Activated naive CD8-positive, alpha-beta T cell (primary cell): ENCODE data around the gene RAD52.
A peak's percentile ranks its signal among the peaks of the same experiment; 100 is the strongest.

Experiments used
- H3K27ac Mint-ChIP-seq: one replicate; pipeline ENCODE4 v1.8.0; 2021; ENCODE audit warnings: mixed read lengths
- H3K27me3 Mint-ChIP-seq: one replicate; pipeline ENCODE4 v1.8.0; 2021; ENCODE audit warnings: mixed read lengths
- H3K36me3 Mint-ChIP-seq: one replicate; pipeline ENCODE4 v1.8.0; 2021; ENCODE audit warnings: mixed read lengths
- H3K4me1 Mint-ChIP-seq: one replicate; pipeline ENCODE4 v1.8.0; 2021; ENCODE audit warnings: low read depth, mixed read lengths
- H3K4me3 Mint-ChIP-seq: one replicate; pipeline ENCODE4 v1.8.0; 2021; ENCODE audit warnings: mild to moderate bottlenecking, mixed read lengths
- H3K9me3 Mint-ChIP-seq: one replicate; pipeline ENCODE4 v1.8.0; 2021; ENCODE audit warnings: low read depth, mixed read lengths

Gene RAD52

DNA sequence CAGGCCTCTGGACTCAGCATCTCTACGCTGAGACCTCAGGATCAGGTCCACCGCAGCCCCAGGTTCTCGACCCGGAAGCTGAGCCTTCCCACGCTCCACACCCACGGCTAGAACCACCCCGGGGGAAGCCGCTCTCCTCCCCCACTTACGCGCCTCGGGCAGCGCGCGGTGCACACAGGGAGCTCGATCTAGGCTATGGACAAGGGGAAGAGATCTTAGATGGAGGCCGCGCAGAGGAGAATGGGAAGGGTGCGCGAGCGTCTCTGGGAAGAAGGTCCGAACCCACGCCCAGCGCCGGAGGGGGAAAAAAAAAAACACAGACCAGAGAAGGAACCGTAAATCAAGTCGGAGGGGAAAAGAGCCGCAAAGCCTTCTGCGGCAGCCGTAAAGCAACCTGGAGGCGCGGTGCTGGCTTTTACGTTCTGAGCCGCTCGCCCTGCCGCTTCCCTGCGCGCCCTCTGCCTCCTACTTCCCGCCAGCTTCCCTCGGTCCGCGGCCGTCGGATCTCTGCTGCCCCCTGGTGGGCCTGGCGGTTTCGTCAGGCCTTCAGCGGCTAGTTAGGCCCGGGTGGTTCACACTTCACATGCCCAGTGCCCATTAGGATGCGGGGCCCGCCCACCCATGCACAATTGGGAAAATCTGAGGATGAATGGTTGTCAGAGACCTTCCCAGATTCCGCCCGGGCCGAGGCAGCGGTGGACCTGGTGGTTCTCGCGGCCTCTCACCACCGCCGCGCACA, at the start of gene RAD52:
Gene RAD52, minus strand, starts transcription at position 242 of the 739 bp plus-strand sequence. CDS start 16,636 bp downstream, outside the sequence.
- peaks cover 28% of the 10 kb centered on the region for H3K4me1 Mint-ChIP-seq
- H3K27me3 Mint-ChIP-seq, result no peaks in the 10 kb centered on the region
- H3K27ac Mint-ChIP-seq, result peak within 1 kb of the TSS; percentile 93
- H3K4me3 Mint-ChIP-seq, result peak within 1 kb of the TSS; percentile 98
- H3K36me3 Mint-ChIP-seq, result peaks cover 9% of the 10 kb centered on the region
- no peaks in the 10 kb centered on the region for H3K9me3 Mint-ChIP-seq

DNA sequence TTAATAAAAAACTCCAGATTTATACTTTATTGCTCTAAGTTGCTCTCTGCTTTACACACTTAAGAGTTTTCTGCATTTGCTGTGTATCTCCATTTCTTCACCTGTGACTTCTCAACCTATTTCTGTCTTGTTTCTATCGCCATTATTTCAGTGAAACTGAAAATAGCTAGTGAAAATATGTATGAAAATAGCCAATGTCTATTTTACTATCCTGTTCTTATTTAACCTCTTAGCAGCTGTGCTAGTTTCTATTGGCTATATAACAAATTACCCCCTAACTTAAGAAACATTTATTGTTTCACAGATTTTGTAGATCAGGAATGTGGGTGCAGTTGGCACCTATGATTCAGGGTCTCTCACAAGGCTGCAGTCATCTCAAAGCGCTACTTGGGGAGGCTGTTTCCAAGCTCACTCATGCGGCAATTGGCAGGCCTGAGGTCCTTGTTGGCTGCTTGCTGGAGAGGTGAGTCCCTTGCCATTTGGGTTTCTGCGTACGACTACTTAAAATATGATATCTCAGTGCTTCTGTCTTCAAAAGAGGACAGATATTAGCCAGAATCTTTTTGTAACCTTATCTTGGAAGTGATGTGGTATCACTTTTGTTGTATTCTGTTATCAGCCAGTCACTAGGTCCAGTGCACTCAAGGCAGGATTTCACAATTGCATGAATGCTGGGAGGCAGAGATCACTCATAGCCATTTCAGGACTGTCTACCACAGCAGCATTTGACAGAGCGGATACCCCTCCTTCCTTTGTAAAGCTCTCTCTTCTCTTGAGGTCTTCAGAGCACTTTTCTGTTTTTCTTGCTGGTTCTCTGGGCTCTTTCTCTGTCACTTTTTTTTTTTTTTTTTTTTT, 48.8 kb upstream of the RAD52 start:
- Mint-ChIP-seq H3K27ac (no peak overlapping the region), H3K27me3 (no peaks in the 10 kb centered on the region), H3K4me3 (no peak overlapping the region), H3K9me3 (no peaks in the 10 kb centered on the region), H3K4me1 (peaks cover 32% of the 10 kb centered on the region), H3K36me3 (peaks cover 7% of the 10 kb centered on the region)

DNA sequence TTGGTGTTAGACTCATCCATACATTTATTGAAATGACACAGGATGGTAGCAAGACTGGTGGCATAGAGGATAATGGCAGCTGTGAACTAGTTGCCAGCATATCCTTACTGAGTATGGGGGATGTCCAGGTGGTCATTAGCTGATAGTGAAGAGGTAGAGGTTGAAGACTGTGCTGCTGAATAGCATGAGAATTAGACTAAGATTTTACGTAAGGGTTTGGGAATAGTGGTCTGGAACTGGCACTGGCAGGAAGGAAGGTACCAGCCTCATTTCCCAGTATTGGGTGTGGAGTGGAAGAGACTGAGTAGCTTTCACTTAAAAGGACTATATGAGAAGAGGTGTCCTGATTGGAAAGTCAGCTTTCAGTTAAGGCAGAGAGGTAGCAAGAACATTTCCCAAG, 48.0 kb upstream of the RAD52 start:
- Mint-ChIP-seq H3K4me3 (no peak overlapping the region), H3K27me3 (no peaks in the 10 kb centered on the region), H3K36me3 (peaks cover 6% of the 10 kb centered on the region), H3K9me3 (no peaks in the 10 kb centered on the region), H3K4me1 (peaks cover 36% of the 10 kb centered on the region), H3K27ac (peak overlapping the region; percentile 24)

DNA sequence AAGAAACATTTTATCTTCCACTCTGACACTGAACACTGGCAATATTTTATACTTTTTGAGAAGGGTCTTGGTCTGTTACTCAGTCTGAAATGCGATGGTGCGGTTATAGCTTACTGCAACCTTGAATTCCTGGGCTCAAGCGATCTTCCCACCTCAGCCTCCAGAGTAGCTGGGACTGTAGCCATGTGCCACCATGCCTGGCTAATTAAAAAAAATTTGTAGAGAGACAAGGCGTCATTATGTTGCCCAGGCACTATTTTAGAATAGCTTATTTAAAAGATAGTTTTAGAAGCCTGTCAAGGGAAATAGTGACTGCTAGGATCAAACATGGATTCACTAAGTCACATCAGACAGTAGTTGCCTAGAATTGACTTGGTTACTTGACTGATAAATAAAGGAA, 47.4 kb upstream of the RAD52 start:
- peaks cover 42% of the 10 kb centered on the region for H3K4me1 Mint-ChIP-seq
- H3K27me3 Mint-ChIP-seq, result no peaks in the 10 kb centered on the region
- H3K4me3 Mint-ChIP-seq, result no peak overlapping the region
- H3K9me3 Mint-ChIP-seq, result no peaks in the 10 kb centered on the region
- no peak overlapping the region for H3K27ac Mint-ChIP-seq
- peaks cover 5% of the 10 kb centered on the region for H3K36me3 Mint-ChIP-seq

DNA sequence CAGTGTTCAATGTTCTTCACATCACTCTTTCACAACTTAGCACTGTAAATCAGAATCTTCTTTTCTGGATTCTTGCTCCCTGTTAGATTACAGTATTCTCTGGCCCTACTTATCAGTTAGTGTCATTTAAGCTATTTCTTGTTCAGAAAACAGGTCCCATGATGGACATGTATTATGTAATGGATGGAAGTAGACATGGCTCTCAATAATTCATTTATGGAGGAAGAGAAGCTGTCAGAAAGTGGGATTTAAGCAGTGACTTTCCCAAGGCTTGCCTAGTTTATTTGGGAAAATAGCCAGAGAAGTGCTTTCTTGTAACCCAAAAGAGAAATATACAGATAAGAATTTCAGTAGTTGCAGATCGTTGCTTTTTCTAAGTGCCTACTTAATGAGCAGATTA, 43.2 kb upstream of the RAD52 start:
- H3K9me3 Mint-ChIP-seq, result no peaks in the 10 kb centered on the region
- peak overlapping the region; percentile 96 for H3K4me3 Mint-ChIP-seq
- no peak overlapping the region for H3K27ac Mint-ChIP-seq
- peaks cover 52% of the 10 kb centered on the region for H3K4me1 Mint-ChIP-seq
- no peaks in the 10 kb centered on the region for H3K27me3 Mint-ChIP-seq
- no peaks in the 10 kb centered on the region for H3K36me3 Mint-ChIP-seq

DNA sequence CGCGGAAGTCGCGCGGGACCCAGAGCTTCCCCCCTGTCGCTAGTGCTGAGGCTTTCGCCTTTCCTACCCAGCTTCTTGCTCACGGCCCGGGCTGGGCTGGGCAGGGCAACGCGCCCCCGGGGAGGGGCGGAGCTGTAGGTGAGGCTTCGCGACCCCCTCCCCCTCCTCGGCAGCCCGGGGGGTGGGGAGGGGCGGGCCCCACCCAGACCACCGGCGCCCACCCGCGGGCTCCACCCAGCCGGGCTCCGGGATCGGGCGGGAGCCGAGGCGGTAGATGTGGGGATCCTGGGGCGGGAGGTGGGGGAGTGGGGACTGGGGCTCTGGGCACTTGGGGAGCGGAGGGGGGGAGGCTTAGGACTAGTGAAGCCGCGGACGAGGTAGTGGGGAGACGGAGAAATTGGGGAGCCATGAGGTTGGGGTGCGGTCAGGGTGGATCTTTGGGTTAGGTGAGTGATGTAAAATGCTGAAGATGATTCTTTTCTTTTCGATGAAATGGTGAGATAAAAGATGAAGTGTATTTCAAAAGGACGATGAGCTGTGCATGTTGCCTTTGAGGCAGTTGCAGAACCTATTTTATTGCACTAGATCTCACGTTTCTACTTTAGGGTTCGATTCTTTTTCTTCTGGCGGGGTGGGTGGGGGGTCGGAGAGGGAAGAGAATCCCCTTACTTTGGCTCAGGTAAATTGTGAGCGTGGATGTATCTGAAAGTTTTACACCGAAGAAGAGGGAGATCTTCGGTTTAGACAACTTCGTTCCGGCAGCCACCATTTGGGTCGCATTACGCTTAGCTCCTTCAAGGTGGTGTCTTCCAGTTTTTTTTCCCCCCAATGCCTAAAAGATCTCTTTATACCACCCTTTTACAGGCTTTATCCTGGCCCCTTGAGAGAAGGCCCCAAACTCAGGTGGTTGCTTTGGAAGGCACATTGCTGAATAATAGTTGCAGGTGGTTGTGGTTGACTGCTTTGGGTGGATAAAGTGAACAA, 42.1 kb upstream of the RAD52 start:
- peaks cover 46% of the 10 kb centered on the region for H3K4me1 Mint-ChIP-seq
- no peaks in the 10 kb centered on the region for H3K9me3 Mint-ChIP-seq
- H3K27ac Mint-ChIP-seq, result peak overlapping the region; percentile 96
- H3K36me3 Mint-ChIP-seq, result no peaks in the 10 kb centered on the region
- H3K27me3 Mint-ChIP-seq, result no peaks in the 10 kb centered on the region
- H3K4me3 Mint-ChIP-seq, result peak overlapping the region; percentile 96

DNA sequence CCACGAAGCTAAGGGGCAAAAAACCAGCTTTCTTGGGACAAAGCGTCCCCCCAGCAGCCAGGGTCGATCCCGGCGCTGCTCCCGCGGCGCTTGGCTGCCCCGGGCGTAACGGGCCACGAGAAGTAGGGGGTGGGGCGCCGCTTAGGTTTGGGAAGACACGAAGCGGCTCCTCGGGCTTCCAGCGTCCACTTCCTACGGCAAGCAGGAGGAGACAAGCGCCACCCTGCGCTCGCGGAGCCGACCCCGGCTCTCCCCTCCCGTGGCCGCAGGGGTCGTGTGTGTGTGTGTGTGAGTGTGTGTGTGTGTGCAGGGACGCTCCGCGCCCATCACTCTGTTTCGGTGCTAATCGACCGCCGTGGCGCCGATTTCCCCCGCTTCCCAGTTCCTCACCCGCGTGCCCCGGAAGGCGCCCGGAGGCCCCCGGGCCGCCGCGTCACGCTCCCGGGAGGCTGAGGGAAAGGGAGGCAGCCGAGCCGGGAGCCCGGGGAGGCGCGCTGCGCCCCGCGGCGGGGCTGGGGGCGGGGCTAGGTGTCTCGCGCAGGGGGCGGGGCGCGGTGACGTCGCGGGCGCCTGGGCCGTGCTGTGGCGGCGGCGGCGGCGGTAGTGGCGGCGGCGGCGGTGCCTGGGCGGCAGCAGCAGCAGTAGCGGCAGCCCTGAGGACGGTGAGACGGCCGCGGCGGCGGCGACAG, 41.3 kb upstream of the RAD52 start, which contains the start of gene ERC1:
Gene ERC1, plus strand, starts transcription at position 563 of the 689 bp plus-strand sequence. CDS start 36,681 bp downstream, outside the sequence.
- no peaks in the 10 kb centered on the region for H3K36me3 Mint-ChIP-seq
- no peaks in the 10 kb centered on the region for H3K9me3 Mint-ChIP-seq
- no peaks in the 10 kb centered on the region for H3K27me3 Mint-ChIP-seq
- H3K4me1 Mint-ChIP-seq, result peaks cover 46% of the 10 kb centered on the region
- H3K27ac Mint-ChIP-seq, result peak within 1 kb of the TSS; percentile 96
- H3K4me3 Mint-ChIP-seq, result peak within 1 kb of the TSS; percentile 96

DNA sequence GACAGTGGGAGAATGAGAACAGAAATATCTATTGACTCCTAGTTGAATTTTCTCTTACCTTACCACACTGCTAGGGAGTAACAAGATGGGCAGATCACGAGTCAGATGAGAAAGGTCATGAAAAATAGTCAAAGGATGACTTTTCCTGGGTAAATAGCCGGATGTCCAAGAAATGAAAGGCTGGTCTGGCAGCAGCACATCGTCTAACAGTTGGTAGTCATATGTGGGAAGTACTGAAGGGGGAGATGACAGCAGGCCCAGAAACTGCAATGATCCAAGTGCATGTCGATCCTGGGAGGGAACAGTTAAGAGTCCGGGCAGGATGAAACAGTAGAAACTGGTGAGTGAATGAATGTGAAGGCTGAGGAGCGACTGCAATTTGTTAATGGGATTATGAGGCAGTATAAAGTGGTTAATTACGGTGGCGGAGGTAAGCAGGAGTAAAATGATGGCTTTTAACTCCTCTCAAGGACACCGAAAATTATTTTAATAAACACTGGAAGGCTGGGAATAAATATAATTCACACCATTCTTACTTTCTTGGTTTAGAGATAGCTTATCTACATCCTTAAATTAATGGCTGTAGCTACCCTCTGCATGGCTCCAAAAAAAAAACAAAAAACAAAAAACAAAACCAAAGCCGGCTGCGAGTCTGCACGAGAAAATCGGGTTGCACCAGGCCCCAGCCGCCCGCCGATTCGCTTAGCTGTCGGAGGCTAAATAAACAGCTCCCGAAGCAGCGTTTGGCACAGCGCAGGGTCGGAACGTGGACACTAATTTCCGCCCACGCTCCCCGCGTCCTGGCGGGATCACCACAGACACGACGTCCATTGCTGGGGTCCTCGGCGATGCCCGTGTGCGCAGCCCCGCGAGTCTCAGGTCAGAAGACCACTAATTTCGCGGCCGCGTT, 40.5 kb upstream of the RAD52 start:
- peak overlapping the region; percentile 85 for H3K27ac Mint-ChIP-seq
- H3K27me3 Mint-ChIP-seq, result no peaks in the 10 kb centered on the region
- H3K4me3 Mint-ChIP-seq, result peak overlapping the region; percentile 86
- H3K4me1 Mint-ChIP-seq, result peaks cover 39% of the 10 kb centered on the region
- no peaks in the 10 kb centered on the region for H3K9me3 Mint-ChIP-seq
- no peaks in the 10 kb centered on the region for H3K36me3 Mint-ChIP-seq

DNA sequence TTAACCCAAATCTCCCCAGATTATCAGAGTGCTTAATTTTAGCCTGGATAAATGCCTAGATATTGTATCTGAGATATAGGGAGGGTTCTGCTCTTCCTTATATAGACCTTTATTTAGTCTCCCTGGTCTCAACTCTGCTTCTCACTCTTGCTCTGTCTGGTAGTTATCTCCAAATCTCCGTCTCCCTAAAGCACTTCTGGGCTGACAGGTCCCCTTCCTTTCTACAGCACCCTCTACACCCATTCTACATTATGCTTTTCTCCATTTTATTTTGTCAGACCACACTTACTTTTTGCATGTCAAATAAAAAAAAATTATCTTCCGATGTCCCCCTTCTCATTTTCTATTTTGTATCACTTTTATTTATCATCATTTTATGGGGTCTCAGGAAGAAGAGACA, 39.6 kb upstream of the RAD52 start:
- H3K27ac Mint-ChIP-seq, result peak overlapping the region; percentile 74
- H3K4me3 Mint-ChIP-seq, result peak overlapping the region; percentile 86
- no peaks in the 10 kb centered on the region for H3K36me3 Mint-ChIP-seq
- H3K9me3 Mint-ChIP-seq, result no peaks in the 10 kb centered on the region
- H3K4me1 Mint-ChIP-seq, result peaks cover 39% of the 10 kb centered on the region
- no peaks in the 10 kb centered on the region for H3K27me3 Mint-ChIP-seq

DNA sequence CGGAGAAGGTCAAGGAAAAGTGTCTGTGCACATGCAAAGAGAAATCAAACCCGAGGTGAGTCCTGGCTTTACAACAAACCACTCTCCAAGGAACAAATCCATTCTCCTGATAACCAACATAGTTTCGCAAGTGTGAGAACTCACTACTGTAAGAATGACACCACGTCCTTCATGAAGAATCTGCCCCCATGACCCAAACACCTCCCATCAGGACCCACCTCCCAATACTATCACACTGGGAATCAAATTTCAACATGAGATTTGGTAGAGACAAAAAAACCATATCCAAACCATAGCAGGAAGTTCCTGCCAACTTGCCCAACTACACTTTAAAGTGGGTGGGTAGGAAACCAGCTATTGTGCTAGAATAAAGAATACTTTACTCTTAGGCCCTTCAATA, 39.2 kb upstream of the RAD52 start:
- Mint-ChIP-seq H3K27me3 (no peaks in the 10 kb centered on the region), H3K4me1 (peaks cover 38% of the 10 kb centered on the region), H3K4me3 (peak overlapping the region; percentile 86), H3K9me3 (no peaks in the 10 kb centered on the region), H3K36me3 (no peaks in the 10 kb centered on the region), H3K27ac (peak overlapping the region; percentile 23)

DNA sequence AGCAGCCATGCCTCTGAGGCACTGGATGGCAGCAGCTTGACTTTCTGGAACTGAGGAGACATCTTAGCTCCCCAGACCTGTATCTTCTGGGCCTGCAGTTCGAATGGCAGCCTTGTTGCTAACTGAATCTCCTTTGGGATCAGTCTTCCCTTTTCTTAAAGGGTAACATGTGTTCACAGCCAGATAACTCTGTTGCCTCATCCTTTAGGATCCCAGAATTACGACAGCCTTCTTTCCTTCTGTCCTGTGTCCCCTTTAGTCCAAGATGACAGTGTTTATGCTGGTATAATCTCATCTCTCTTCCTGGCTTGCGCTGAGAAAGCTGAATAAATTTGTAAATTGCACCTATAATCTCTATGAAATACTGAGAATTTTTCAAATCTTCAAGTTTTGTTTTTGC, 32.5 kb upstream of the RAD52 start:
- H3K9me3 Mint-ChIP-seq, result no peaks in the 10 kb centered on the region
- H3K27me3 Mint-ChIP-seq, result no peaks in the 10 kb centered on the region
- no peaks in the 10 kb centered on the region for H3K4me1 Mint-ChIP-seq
- H3K36me3 Mint-ChIP-seq, result peaks cover 2% of the 10 kb centered on the region
- no peak overlapping the region for H3K4me3 Mint-ChIP-seq
- H3K27ac Mint-ChIP-seq, result no peak overlapping the region

DNA sequence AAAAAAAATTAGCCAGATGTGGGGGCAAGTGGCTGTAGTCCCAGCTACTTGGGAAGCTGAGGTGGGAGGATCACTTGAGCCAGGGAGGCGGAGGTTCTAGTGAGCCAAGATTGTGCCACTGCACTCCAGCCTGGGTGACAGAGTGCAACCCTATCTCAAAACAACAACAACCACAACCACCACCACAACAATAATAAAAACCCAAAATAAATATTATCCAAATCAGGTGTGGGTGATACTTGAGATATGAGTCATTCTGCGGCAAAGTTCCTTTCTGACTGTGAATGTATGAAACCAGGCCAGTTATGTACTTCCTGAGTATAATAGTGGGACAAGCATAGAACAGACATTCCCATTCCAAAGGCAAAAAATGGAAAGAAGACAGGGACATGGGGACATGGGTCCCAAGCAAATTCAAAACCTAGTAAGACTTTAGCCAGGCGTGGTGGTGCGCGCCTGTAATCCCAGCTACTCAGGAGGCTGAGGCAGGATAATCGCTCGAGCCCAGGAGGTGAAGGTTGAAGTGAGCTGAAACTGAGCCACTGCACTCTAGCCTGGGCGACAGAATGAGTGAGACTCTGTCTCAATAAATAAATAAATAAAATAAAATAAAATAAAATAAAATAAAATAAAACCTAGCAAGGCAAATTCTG, 31.8 kb upstream of the RAD52 start:
- no peaks in the 10 kb centered on the region for H3K4me1 Mint-ChIP-seq
- H3K9me3 Mint-ChIP-seq, result no peaks in the 10 kb centered on the region
- no peaks in the 10 kb centered on the region for H3K27me3 Mint-ChIP-seq
- H3K36me3 Mint-ChIP-seq, result peaks cover 2% of the 10 kb centered on the region
- no peak overlapping the region for H3K27ac Mint-ChIP-seq
- H3K4me3 Mint-ChIP-seq, result no peak overlapping the region

DNA sequence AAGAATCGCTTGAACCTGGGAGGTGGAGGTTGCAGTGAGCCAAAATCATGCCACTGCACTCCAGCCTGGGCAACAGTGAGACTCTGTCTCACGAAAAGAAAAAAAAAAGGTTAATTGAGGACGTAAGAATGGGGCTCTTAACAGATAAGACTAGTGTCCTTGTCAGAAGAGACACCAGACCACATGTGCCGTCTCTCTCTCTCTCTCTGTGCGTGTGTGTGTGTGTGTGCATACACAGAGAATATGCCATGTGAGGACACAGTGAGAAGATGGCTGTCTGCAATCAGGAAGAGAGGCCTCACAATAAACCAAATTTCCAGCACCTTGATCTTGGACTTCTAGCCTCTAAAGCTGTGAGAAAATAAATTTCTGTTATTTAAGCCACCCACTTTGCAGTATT, 29.9 kb upstream of the RAD52 start:
- H3K27me3 Mint-ChIP-seq, result no peaks in the 10 kb centered on the region
- no peak overlapping the region for H3K4me3 Mint-ChIP-seq
- H3K9me3 Mint-ChIP-seq, result no peaks in the 10 kb centered on the region
- no peaks in the 10 kb centered on the region for H3K4me1 Mint-ChIP-seq
- peaks cover 2% of the 10 kb centered on the region for H3K36me3 Mint-ChIP-seq
- no peak overlapping the region for H3K27ac Mint-ChIP-seq
